HG03354 (cell line): ENCODE results near the gene EIF3L.

Source experiments
- ATAC-seq: cut with Tn5 transposase; IDR thresholded peaks from one replicate; pipeline ENCODE4 v1.9.1; 2021; ENCODE audit warnings: mild to moderate bottlenecking; ENCODE audit not compliant: unreplicated experiment, poor library complexity, severe bottlenecking

Gene EIF3L

DNA sequence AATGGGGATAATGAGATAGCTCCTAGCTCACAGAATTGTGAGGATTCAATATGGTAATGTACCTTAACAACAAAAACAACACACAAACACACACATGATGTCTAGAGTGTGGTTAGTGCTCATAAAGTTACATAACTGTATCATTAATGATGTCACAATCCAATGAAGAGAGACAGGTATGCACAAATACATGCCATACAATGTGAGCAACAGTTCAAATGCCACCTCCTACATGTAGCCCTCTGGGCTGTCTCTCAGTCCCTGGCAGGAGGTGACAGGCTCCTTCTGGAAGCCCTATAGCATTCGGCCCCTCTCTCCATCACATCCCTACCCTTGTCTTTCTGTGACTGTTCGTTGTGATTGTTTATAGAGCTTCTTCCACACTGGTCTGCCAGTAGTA lies 48.6 kb downstream of the EIF3L start:
- ATAC-seq = no peak

DNA sequence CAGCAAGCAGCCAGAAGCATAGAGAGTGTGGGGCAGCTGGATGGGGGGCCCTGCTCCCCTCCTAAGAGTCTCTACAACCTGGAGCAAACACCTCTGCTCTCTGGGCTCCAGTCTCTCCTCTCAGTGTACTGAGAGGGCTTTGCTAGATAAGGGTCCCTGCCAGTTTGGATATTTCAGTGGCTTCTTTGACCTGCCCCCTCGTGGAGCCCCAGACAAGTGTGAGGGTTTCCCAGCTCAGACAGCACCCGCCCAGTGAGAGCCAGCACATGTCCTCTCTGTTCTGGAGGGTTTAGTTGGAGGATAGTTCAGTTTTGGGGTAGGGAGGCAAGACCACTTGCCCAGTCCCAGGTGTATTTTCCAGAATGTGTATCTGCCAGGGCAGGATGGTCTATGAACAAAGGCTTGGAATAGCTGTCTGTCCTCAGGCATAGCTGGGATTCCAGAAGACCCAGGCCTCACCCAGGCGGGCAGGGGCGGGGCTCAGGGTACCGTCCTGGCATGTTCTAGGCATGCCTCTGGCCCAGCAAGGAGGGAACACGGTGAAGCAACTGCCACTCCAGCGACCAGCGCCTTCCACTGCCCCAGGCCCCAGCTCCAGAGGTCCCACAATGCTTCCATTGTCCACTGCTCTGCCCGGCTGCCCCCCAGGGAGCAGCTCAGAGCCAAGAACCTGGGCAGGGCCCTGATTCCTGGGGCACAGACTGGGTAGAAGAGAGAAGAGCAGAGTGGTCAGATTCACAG lies 49.4 kb downstream of the EIF3L start:
- ATAC-seq = no peak

- no peak for ATAC-seq
Observed at GRCh38 chr22:37904572-37905533, 55.6 kb downstream of the EIF3L start.

GRCh38 chr22:37905534-37906363 lies 56.5 kb downstream of the EIF3L start, which contains the start of gene MICALL1:
TSS of gene MICALL1 (plus strand) at chr22:37906297. CDS start at chr22:37906423, 126 bp downstream.
- ATAC-seq = peak; percentile 76

DNA sequence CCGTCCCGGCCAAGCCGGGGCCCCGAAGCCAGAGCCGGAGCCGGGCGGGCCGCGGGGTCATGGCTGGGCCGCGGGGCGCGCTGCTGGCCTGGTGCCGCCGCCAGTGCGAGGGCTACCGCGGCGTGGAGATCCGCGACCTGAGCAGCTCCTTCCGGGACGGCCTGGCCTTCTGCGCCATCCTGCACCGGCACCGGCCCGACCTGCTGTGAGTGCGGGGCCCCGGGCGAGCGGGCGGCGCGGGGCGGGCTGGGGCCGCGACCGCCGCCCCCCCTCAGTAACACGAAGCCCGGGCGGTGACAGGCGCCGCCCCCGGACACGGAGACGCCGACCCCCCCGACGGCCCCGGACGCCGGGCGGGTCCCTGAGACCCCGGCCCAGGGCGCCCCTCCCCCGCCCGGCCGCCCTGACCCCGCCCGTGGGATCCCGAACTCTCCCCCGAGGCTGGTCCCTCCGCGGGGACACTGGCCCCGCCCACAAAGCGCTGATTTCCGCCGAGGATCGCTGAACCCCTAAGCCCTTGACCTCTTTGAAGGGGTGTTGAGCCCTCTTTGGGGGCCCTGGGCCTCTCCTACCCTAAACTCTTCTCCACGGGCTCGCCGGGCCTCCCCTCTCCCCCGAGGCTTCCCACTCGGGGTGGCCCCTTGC lies 57.3 kb downstream of the EIF3L start:
- no peak for ATAC-seq

DNA sequence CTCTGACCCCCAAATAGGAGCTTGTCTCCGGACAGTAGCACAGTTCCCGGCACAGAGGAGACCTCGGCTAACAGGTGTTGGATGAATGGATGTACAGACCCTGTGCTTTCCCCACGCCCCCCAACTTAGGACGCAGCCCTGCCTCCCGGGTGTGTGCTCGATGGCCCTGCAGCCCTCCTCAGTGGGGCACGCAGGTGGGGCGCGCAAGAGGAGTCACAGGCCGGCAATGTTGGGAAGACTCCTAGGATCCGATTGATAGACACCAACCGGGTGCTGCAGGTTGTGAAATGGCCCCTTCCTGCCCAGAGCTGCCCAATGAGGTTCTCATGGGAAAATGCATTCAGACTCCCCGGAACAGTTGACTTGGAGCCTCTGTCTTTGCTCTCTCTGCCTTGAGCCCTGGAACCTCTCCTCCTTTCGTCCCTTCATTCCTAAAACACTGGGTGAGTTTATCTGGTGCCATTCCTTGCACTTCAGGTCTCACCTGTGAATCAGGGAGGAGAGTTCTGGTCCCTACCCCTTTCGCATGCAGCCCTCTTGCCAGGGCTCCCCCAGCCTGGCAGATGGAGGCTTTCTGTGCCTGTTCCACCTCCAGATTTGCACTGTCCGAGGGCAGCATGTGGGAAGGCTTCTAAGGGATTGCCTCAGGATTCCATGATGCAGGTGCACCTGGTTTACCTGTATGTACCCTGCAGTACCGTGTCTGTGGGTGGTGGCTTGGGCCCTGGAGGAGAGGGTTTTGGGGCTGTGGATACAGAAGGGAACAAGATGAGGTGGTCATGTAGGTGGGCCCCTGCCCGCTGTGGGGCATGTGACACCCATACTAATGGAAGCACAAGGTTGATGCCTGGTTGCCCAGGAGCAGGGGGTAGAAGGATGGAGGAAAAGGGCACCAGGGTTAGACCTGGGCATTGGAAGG lies 58.1 kb downstream of the EIF3L start:
- no peak for ATAC-seq

DNA sequence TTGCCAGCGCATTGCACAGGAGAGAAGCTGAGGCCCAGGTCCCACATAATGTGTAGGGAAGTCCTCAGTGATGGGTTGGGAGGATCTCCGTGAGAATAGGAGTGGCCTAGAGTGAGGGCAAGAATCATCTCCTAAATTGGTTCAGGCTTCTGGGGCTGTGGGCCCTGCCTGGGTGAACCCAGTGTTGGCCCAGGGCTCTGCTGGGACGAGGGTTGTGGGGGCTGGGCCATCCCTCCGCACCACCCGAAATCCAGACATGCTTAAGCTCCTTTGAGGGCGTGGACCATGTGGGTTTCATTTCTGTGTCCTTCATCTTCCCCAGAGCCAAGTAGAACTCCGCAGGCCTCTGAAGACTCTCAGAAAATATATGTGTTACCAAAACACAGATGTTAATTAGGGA lies 60.5 kb downstream of the EIF3L start:
- ATAC-seq = no peak

- no peak for ATAC-seq
Observed at GRCh38 chr22:37910890-37911672, 61.9 kb downstream of the EIF3L start.

DNA sequence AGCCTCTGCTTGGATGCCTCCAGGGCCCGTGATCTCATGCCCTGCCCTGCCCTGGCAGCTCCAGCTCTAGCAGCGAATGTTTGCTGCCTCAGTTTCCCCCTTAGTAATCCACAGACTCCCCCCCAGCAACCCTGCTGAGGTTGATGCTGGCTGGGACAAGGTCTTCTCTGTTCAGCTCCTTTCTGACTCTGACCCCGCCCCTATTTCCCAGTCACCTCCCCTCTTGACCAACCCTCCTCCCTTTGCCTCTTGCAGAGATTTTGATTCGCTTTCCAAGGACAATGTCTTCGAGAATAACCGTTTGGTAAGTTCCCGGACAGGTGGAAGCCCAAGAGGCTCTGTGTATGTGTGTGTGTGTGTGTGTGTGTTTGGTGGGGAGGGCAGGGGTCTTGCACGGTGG lies 62.5 kb downstream of the EIF3L start:
- ATAC-seq = no peak

- no peak for ATAC-seq
Observed at GRCh38 chr22:37912171-37912570, 63.0 kb downstream of the EIF3L start.

DNA sequence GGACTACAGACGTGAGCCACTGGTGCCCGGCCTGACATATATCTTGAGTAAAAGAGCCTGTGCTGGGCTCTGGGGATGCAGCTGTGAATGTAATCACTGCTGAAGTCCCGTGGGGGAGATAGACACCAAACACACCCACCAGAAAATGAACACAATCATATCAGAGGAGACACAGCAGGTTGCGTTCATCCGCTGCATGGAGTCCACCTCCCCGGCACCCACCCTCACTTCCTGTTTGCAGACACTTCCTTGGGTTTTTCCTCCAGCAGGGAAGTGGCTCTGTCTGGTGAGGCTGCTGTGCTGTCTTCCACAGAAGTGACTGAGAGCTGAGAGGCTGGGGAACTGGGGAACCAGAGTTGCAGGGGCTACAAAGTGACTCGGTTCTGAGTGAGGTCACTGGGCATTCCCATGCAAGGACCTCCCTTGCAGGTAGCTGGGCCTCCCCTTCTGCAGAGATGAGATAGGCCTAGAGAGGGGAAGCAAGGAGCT lies 64.1 kb downstream of the EIF3L start:
- no peak for ATAC-seq

GRCh38 chr22:37916311-37916710 lies 67.1 kb downstream of the EIF3L start:
- no peak for ATAC-seq

DNA sequence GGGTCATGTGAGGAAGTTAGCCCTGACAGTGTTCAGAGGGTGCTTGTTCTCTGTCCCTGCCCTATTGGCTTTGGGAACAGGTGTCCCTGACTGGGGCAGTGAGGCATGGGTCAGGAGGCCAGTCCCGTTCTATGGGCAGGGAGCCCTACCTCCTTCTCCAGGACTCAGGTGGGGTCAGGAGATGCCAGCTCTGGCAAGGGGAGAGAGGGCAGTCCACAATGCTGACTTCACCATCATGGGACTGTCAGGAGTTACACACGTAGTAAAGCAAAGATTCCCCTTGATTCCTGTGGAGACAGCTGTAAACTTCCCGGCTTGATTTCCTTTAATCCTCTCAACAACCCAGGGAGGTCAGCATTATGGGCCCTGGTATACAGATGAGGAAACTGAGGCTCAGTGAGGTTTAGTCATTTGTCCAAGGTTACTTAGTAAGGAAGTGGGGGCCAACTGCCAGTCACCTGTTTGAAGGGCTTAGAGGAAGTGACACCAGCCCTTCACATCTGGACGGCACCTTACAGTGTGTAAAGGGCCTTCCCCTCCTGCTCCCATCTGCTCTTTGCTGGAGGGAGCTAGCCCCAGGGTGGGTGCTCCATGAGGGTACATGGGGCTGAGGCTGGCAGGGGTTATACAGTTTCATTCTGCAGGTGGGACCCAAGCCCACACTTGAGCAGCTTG lies 68.8 kb downstream of the EIF3L start:
- no peak for ATAC-seq

DNA sequence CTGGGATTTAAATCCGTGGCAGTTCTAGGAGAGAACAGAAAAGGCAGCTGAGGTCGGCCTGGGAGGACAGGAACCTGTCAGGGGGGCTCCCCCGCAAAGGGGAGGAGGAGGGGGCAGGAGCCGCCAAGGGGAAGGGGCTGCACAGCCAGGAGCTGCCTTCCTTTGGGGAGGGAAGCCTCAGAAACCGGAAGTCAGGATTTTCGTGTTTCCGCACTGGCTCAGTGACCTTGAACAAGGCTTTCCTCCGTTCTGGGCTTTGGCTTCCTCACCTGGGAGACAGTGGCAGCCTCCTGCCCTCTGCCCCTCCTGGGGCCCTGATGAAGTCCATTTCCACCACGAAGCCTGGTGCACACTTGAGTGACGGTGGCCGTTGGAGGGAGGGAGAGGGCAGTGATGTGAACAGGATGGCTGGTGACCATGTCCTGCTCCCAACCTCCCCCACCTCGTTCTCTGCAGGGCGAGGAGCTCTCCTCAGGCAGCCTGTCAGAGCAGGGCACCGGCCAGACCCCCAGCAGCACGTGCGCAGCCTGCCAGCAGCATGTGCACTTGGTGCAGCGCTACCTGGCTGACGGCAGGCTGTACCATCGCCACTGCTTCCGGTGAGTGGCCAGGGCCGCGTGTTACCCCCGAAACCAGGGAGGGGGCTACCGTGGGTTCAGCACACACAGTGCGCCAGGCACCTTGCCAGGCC lies 69.5 kb downstream of the EIF3L start:
- no peak for ATAC-seq

DNA sequence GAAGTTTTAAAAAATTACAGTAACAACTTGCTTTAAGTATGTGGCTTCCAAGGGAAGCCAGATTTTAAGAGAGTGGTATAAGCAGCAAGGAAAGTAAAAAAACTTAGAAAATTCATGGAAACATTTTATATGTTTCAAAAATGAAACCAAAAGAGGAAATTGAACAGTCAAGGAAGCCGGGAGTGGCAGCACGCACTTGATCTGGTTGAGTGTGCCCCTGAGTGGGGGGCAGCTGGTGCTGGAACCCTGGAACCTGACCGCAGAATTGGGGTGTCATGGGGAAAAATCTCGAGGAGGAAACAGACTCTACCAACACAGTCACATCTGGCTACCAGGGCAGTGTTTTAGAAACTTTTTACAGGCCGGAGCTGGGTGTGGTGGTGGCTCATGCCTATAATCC lies 70.9 kb downstream of the EIF3L start:
- ATAC-seq = no peak

DNA sequence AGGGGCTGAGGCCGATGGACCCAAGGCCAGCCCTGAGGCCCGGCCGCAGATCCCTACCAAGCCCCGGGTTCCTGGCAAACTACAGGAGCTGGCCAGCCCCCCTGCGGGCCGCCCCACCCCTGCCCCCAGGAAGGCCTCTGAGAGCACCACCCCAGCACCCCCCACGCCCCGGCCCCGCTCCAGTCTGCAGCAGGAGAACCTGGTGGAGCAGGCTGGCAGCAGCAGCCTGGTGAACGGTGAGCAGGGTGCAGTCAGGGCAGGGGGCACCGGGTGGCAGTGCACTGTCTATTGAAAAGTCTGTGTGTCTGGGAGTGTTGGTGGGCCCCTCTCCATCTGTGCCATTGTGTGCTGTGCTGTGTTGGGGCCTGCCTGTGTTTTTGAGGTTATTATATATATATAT lies 73.0 kb downstream of the EIF3L start:
- no peak for ATAC-seq

GRCh38 chr22:37923927-37924326 lies 74.7 kb downstream of the EIF3L start:
- ATAC-seq = no peak
